Islet precursor cell (in vitro differentiated cells): ENCODE data around the gene TMA16.

Experiments used
- DNase-seq: peaks from one replicate; pipeline ENCODE4 v3.0.0-alpha.2; 2018

The TMA16 gene

DNA sequence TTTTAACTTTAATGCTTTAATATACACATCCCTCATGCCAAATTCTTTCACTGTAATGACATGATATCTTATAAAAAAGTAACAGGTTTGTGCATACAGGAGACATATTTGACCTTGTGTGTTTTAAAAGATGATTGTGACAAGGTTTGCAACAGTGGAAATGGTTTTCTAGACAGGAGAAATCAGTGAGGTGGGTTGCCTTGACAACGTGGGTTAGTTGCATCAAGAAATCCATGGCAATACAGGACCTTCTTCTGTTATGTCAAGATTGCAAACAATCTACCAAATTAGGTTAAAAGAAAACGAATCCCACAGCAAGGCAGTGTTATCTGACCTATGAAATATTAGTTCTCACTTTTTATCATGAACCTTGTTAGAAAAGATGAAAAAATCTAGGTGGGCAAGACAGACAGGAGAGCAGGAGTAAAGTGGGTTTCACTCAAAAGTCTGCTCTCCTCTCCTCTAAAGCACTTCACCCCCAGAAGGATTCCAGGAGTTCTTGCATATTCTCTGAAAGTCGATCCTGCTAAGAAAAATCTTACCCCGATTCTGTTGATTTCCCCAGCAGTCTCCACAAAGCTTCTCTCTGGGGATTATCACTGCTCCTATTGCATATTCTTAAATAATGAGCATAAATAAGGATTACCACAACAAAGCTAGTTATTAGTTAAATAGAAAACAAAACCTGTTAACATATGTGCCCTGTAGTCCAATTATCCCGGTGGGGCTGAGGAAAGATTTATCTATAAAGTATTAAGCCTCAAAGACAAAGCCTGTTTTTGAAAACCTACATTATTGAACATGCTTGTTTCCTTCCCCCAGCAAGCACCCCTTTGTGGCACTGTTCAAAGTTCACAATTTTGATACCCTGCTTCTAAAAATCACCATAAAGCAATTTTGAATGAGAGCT, 71.0 kb downstream of the TMA16 start:
- no peak for DNase-seq

DNA sequence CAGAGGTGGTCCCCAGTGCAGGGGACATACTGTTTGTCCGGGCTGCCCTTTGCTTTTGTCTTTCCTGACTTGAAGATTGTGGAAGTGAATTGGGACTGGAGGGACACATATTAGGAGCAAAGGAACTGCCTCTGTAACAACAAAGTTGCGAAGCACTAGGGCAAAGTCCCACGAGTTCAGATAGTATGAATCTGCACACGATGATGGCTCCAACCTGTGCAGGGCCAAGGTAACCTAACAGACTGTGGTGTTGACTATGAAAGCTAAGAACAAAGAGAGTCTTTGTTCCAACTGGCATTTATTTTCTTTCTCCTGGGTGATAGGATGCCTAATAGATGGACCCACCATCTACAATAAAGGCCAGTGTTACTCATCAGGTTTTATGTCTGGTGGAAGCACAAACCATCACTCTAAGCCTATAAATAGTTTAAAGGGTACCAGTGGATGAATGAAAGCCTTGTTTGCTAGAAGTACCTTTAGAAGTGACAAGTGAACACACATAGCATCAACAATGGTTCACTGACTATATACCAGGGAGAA, 71.8 kb downstream of the TMA16 start:
- DNase-seq, result no peak

DNA sequence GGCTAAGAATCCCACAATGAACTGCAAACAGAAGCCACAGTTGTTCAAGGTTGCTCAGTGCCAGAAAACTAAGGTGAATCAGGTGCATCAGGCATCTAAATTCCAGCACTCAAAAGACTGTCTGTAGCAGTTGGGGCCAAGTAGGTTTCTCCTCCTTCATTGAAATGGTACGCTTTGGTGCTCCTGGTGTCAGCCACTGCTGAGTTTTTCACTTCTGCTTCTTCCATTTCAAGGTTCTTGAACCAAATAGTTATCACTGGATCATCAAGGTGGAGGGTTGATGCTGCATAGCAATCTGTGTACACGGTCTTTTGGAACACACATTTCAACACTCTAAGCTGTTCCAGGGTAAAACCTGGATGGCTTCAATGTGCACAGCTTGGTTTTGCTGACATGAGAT, 74.4 kb downstream of the TMA16 start:
- no peak for DNase-seq
